PC-3 (cell line): ENCODE data around the gene GCSH.

ENCODE experiments used
- CTCF ChIP-seq: fragments of 300-600 bp; sonication (generic); conservative IDR thresholded peaks from 2 replicates; pipeline ENCODE4 v1.5.1; 2017; ENCODE audit warnings: antibody characterized with exemption, low read depth, mild to moderate bottlenecking, low read length
- EZH2 ChIP-seq: fragments of 300-600 bp; sonication (generic); IDR thresholded peaks from one replicate; pipeline ENCODE4 v1.6.1; 2017; ENCODE audit warnings: antibody characterized with exemption, mild to moderate bottlenecking, low read length; ENCODE audit not compliant: unreplicated experiment
- EZH2phosphoT487 ChIP-seq: fragments of 300-600 bp; sonication (generic); IDR thresholded peaks from 2 replicates; pipeline ENCODE4 v1.6.1; 2018; ENCODE audit warnings: mild to moderate bottlenecking, antibody characterized with exemption, low read length, borderline replicate concordance

DNA sequence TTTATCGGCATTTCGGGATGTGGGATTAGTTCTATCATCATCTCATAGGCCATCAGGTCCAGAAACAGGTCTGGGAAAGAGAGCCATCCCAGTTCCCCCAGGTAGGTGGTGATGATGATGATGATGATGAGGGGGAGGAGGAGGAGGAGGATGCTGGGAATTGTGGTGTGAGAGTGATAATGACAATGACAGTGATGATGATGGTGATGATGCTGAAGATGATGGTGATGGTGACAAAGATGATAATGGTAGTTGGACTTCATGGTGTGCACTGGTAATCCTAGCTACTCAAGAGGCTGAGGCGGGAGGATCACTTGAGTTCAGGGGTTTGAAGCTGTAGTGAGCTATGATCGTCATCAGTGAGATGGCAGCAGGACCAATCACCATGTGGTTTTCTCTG, 16.3 kb upstream of the GCSH start:
- no peak for TF ChIP-seq EZH2
- TF ChIP-seq CTCF, result no peak
- no peak for TF ChIP-seq EZH2phosphoT487
